NCI-H526 treated with DMSO at 0.1 percent for 48 hours (cell line): Measurements from ENCODE around the gene PHLDA2.

Experiments
- DNase-seq: peaks from one replicate; lab custom pipeline; 2025; lab: John Stamatoyannopoulos, UW

PHLDA2 gene

DNA sequence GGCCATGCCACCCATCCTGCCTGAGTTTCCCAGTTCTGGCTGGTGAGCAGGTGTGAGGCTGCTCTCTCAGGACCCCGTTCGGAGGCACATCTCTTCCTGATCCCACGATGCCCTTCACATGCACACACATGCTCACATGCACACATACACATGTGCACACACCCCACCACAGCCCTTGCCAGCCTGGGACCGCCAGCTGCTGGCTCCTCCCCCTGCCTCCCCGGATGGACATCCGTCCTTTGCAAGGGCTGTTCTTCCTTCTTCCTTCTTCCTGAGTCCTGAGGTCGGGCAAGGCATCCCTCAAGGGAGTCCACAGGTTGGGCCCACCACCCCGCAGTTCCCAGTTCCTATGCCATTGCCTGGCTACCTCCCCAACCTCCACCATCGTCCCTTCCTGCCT, 33.2 kb downstream of the PHLDA2 start:
- DNase-seq, result no peak

DNA sequence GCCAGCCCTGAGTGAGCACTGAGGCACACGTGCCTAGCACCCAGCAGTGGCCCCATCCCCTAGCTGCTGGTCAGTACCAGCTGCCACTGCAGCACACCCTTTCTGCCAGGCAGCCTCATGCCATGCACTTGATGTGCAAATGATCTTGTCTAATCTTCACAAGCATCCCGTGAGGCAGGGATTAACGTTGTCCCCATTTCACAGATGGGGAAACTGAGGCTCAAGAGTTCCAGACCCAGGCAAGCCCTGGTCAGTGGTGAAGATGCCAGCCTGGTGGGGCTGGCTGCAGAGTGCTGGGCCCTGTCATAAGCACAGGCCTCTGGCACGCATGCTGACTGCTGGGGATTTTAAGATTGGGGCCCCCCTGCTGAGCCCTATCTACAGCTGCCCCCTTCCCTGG, 35.3 kb downstream of the PHLDA2 start:
- DNase-seq, result no peak

DNA sequence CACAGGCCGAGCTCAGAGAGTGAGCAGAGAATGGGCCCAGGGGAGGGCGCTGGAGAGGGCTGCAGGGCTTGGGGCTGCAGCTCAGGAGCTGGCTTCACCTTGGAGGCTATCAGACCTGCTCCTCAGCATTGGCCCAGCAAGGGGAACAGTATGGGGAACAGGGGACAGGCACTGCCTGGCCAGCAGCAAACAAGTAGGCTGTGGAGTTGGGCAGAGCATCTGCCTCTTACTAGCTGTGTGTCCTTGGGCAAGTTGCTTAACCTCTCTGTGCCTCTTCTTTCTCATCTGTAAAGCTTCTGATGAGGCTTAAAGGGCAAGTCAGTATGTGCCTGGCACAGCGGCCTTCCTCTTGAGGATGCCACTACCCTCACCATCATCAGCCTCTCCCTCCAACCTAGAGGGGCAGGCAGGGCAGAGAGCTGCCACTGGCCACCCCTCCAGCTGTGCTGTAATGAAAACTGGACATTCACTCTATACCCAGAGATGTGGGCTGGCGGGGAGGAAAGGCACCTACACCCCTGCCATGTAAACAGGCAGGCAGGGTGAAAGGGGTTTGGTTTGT, 36.2 kb downstream of the PHLDA2 start:
- no peak for DNase-seq

DNA sequence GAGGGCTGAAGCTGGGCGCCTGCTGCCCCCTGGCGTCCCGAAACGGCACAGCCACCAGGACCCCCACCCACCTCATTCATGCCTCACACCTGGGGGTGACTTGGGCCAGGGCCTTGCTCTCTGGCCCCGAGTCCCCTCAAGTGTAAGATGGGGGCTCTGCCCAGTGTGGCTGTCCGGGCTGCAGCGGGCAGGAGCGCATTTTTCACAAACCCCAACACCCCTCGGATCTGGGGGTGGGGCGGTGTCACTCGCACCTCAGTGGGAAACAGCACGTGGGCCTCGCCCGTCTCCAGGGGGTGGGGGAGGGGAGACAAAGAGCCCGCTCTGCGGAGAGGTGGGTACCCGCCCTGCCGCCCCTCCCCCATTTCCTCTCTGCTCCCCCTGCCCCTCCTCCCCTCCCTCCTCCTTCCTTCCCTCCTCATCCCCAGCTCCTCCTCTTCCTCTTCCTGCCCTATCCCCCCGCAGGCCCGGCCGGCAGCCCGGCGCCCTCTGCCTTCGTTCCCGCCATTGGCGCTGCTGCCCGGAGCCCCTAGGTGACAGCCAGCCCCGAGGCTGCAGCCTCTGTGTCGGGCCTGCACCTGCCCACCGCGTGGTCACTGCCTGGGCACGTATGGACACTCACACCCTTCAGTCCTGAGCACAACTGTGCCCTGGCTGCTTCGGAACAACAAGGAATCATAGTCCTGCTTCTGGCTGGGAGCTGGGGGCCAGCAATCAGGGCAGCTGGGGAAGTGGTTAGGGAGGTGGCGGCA, 36.8 kb downstream of the PHLDA2 start:
- peak; percentile 40 for DNase-seq

DNA sequence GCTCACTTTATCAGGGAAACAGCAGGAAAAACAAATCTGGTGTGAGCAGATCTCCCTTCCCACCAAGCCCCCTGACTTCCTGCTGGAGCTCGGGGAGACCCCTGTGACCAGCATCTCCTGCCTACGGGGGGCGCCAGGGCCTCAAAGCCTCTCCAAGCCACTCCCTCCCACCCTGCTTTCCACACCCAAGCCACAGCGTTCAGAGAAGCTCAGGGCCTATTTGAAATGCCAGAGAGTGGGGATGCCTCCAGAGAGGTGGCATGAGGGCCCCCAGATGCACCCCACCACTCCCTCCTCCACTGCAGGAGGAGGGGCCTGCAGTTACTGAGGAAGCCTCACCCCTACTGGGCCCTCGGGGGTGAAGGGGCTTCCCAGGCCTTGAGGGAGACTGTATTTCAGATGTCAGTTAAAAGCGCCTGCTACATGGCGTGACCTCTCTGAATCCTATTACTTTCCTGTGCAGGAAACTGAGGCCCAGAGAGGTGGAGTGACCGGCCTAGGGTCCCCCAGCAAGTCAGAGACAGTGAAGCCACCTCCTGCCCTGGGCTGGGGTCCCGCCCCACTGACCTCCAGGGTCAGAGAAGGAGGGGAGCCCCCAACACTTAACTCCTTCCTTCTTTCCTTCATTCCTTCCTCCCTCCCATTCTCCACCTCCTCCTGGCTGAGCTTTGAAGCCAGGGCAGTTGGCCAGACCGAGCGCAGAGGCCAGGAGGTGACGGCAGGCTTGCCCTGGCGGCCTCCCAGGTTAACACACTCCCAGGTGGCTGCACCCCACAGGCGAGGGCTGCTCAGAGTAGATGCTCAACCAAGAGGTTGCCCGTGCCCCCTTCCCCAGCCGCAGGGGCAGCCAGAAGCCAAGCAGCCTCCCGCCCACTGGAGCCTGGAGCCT, 37.6 kb downstream of the PHLDA2 start:
- DNase-seq, result no peak

DNA sequence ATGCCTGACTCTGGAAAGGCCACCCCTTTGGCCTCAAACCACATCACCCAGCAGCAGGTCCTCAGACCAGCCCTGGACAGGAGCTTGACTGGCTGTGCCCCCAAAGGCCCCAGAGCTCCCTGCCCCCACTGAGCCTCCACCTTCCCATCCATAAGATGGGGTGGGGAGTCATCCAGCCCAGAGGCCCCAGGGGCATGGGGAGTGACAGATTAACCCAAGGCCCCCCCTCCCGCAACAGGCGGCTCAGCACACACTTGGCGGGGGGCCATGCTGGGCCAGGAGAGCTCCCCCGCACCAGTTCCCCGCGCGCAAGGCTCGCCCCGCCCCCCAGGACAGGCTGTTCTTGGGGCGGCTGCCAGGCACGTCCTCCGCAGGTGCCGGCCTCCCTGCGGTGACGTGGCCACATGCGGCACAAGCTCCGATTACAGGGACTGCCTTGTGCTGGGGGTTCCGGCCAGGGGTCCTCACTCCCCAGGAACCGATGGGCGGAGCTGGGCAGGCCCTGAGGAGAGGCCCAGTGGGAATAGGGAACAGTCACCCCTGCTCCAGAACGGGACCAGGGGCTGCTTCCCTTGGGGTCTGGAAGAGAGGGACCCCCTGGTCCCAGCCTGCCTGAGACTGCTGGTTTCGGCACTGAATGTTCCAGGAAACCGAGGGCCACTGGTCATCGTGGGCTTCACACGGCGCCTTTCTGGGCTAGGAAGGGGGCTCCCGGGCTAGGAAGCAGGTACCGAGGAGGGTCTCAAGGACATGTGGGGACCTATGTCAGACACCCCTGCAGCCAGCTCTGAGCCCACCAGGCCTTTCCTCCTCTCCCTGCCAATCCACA, 38.5 kb downstream of the PHLDA2 start:
- DNase-seq, result no peak

DNA sequence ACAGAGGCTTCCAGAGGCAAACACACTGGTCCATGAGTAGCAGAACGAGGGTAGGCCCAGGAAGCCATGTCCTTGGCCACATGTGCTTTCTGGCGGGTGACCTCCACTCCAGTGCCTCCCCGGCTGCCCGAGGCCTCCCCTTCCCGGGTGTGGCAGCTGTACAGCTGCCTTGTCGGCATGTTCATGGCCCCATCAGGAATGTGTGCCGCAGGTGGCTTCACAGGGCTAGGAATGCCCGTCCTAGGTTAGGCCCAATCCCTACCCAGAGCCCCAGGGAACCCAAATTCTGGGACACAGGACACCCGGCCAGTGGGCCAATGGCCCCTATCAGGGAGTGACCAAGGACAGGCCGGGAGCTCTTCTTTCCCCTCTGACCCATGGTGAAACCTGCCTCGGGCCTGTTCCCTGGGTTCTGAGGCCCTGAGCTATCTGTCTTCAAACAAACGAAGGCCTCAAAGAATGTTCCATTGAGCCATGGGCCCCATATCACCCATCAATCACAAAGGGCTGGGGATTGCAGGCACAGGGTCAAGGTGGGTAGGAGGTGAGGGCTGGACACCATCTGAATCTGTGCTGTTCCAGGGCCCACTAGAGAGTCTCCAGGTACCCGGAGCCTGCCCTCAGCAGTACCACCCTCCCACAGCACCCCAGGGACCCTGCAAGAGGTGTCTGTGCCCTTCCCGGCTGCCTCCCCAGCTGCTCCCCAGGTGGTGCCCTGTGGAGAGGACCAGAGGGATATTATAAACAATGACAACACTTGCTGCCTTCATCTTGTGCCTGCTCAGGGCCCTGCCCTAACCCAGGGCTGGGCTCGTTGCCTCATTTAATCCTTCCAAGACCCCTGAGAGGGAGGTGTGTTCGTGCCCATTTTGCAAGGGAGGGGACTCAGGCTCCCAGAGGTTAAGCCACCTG, 39.6 kb downstream of the PHLDA2 start:
- DNase-seq, result no peak

DNA sequence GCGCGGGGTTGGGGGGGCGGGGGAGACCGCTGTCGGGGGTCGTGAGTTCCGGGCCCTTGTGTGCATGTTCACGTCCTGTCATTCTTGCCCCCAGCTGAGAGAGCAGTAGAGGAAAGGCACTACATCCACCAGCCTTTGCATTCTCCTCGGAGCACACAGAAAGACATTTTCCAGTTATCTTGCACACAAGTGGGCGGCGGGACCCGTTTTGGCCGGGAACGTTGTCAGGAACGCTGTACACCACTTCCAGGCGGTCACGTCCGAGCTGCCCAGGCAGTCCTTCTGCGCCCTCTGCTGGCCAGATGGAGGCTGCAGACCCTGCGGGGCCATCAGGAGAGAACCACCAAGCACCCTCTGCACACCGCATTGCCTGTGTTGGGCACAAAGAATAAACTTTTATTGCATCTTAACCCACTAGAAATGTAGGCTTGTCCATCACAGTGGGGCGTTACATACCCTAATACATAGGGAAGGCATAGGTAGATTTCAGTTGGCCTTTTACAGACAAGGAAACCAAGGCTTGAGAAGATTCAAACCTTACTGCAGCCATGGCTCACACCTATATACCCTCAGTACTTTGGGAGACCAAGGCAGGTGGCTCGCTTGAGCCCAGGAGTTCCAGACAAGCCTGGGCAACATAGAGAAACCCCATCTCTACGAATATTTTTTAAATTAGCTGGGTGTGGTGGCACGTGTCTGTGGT, 40.8 kb downstream of the PHLDA2 start:
- DNase-seq, result peak; percentile 72

DNA sequence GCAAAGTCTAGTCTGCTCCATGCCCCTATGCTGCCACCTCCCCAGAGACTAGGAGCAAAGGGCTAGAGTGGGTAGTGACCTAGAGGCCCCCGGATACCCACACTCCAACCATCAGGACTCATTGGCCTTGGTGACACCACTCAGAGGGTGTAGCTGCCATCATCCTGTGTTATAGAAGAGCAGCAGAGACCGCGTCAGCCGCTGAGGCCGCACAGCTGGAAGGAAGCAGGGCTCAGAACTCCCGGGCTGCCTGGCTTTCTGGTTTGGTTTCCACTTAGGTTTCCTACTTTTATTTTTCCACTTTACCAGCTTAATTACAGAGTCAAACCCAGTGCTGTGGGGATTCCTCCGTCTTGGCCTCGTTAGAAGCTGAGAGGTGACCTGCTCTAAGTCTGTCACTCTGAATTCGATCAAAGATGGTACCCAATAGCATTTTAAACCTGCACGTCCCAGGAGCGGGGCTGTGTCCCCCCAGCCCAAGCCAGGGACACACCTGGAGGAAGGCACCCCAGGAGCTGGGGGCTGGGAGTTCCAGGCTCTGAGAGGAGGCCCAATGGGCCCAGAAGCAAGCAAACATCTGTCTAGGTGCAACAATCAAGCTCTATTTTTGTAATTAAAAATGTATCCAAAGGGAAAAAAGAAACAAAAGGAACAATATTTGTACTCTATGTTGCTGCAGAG, 41.6 kb downstream of the PHLDA2 start:
- no peak for DNase-seq

DNA sequence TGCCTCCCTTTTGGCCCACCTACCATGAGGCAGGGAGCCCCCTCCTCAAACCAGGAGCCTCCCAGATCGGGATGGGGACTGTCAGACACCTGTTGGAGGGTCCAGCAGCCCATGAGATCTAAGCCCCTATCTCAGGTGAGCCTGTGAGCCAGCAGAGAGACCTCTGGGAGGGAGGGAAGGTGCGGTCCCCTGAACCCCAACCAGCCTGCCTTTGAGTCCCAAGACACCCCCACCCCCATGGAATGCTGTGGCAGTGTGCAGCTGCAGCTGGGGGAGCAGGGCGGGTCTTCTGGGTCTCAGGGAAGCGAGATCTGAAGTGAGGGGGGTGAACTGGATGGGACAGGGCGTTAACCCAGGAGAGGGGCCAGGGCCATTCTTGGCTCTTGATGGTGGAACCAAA, 42.3 kb downstream of the PHLDA2 start:
- no peak for DNase-seq

DNA sequence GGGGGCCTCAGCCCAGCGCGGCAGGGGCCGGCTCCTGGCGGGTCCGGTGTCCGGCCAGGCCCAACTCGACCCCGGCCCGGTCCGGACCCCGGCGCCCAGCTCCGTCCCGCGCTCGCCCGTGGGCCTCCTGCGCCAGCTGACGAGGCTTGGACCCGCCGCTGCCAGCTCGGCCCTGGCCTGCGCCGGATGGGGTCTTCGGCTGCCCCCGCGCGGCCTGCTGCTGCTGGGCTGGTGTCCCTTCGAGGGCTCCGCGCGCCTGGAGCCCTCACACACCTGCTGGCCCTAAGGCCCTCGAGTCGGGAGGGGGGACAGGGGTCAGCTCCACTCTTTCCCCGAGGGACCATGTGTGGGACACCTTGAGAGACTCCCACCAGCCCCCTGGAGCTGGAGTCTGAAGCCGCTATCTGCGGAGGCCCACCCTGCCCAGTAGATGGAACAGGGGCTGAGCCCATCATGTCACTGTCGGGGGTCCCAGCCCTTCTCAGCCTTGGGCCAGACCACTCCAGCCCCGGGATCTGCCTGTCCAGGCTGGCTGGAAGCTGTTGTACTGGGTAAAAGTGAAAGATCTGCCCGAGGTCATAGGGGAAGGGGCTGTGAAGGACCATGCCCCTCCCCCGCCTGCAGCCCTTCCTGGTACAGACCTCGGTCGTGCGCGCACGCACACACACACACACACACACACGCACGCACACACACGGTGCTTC, 42.9 kb downstream of the PHLDA2 start:
- no peak for DNase-seq

DNA sequence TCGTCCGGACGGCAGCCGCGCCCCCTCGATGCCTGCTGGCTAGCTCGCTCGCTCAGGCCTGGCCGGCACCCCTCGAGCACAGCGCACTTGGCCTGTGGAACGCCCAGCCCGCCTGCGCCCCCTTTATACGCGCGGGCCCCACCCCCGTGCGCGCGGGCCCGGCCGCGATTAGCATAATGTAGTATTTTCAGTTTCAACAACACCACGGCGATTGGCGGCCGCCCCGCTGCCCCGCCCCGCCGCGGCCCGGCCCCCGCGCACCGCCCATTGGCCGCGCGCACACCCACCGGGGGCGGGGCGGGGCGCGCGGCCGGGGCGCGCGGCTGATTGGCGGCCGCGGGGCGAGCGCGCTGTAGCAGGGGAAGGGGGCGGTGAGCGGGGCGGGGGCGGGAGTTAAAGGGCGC, 43.5 kb downstream of the PHLDA2 start, which contains the start of gene CDKN1C:
CDKN1C (minus strand) TSS at position 98 of the 404 bp plus-strand sequence. CDS start 319 bp downstream, outside the sequence.
- peak; percentile 79 for DNase-seq

DNA sequence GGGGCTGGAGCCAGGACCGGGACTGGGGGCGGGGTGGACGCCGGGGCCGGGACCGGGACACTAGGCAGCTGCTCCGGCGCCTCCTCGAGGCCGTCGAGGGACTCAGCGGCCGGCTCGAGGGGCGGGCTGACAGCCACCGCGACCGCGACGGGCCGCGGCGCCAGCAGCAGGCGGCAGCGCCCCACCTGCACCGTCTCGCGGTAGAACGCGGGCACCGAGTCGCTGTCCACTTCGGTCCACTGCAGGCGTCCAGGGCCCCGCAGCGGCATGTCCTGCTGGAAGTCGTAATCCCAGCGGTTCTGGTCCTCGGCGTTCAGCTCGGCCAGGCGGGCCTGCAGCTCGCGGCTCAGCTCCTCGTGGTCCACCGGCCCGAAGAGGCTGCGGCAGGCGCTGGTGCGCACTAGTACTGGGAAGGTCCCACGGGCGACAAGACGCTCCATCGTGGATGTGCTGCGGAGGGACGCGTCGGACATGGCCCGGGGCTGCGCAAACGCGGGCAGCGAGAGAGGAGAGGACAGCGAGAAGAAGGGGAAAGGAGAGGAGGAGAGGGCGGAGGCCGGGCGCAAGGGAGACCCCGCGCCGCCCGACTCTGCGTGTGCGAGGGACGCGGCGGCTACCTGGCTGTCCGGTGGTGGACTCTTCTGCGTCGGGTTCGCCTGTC, 44.1 kb downstream of the PHLDA2 start:
- DNase-seq, result no peak

DNA sequence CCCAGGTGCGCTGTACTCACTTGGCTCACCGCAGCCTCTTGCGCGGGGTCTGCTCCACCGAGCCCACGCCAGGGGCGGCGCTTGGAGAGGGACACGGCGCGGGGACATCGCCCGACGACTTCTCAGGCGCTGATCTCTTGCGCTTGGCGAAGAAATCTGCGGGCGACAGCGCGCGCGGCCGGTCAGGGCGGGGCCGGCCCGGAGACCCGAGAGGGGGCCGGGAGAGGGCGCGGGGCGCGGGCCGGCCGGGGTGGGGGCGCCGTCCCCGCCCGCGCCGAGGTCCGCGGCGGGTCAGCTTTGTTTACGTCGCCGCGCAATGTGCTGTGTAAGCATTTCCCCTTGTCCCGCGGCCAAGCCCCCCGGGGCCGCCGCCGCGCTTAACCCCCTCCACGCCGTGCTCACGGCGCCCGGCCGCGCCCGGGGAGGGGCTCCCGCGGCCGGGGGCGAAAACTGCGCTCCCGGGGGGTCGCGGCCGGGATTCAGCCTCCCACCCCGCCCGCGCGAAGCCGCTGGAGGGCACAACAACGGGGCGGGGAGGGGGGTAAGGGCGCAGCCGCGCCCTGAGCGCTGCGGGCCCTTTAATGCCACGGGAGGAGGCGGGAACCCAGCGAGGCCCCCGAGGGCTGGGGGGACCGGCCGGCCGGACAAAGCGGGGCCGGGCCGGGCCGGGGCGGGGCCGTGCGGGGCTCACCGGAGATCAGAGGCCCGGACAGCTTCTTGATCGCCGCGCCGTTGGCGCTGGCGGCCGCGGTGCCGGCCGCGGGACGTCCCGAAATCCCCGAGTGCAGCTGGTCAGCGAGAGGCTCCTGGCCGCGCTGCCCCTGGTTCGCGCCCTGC, 45.0 kb downstream of the PHLDA2 start:
- no peak for DNase-seq

DNA sequence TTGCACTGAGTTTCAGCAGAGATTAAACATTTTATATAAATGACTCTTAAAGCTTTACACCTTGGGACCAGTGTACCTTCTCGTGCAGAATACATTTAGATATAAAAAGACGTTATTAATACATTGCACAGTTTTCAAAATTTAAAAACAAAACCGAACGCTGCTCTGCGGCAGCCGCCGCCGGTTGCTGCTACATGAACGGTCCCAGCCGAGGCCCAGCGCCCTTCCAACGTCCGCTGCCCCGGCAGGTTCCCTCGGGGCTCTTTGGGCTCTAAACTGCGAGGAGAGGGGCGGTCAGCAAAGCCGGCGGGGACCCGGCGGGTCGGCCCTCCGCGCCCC, 45.6 kb downstream of the PHLDA2 start:
- DNase-seq, result no peak

DNA sequence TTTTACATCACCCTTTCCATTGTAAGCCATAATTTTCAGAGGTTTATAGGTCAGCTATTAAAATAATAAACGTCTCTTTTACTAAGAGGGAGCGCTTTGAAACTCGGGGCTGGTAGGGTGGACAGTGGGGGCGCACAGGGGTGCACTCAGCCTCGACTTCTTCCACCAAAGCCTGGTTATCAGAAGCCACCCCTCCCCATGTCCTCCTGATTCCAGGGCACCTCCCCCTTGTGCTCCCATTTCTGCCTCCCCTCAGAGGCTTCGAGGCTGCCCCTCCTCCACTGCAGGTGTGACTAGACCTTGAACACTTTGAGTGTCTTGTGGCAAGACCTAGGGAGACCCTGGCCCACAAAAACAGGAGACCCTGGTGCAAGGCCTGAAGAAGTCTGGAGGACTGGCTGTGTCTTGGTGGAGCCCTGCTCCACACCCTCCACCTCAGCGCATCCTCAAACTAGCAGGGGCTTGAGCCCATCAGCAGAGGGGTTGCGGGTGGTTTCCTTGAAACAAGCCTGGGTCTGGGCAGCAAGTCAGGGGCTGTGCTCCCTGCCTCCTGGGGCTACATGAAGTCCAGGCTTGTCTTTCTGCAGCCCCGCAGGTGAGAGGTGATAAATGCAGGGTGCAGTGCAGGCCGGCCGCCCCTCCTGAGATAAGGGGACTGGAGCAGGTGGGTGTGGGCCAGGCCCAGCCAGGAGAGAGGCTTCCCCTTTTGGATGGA, 46.7 kb downstream of the PHLDA2 start:
- DNase-seq, result no peak

DNA sequence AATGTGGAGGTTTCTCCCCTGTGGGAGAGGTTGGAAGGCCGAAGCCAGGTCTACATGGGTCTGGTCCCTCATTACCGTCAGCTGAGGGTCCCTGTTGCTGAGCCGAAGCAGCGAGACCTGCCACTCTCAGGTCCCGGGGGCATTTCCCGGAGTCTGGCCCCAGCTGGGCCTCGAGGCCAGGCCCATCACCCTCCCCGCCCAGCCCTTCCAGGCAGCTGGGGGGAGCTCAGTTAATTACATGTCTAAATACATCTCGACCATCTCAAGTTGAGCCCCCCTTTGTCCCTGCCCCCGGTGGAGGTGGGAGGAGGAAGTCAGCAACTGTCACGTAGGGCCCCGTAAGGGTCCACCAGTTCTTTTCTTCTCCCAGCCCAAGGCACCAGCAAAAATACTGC, 47.2 kb downstream of the PHLDA2 start:
- no peak for DNase-seq
